Gastroesophageal sphincter (tissue), 3 donors: Measurements from ENCODE around the gene ROBO1.

ENCODE experiments used
- EP300 ChIP-seq: sonication (generic); formaldehyde crosslinking; IDR thresholded peaks from one replicate; pipeline ENCODE4 v1.6.1; 2017; ENCODE audit warnings: antibody characterized with exemption, mild to moderate bottlenecking
- POLR2A ChIP-seq, 2 donors: fragments of 450-650 bp; IDR thresholded peaks; one replicate each; pipeline ENCODE4 v1.6.1; 2017; ENCODE audit warnings: antibody characterized with exemption in 2 of 2, mild to moderate bottlenecking in 2 of 2, moderate library complexity in 1 of 2
- POLR2AphosphoS5 ChIP-seq: sonication (generic); formaldehyde crosslinking; IDR thresholded peaks from one replicate; pipeline ENCODE4 v1.6.1; 2017; ENCODE audit warnings: antibody characterized with exemption
- TF ChIP-seq, protein P1 (sequence below), 4 experiments: fragments of 200-600 bp in 2 of 4; fragments of 450-650 bp in 2 of 4; sonication (generic) in 1 of 4; IDR thresholded peaks; one replicate each; pipeline ENCODE4 v1.5.1; 2017 to 2019; ENCODE audit warnings: antibody characterized with exemption in 4 of 4, mild to moderate bottlenecking in 2 of 4, moderate library complexity in 2 of 4

DNA sequence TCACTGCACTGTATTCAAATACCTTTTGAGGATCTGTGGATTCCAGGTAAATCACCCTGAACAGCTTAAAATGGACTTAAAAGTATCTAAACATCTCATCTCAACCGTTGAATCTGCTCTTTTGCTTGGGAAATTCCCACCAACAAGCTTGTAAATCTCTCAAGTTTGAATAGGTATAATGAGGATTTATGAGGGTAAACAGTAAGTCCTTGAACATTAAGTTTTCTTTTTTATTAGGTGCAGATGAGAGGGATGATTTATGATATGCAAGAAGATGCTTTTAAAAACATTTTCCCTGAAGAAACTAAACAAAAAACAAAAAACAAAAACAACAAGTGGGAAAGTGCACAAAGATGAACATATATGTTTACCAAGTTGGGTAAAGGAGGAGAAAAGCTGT lies 290.6 kb downstream of the ROBO1 start:
- TF ChIP-seq POLR2A (IDR thresholded peaks at IDR 0.05): no peak
- TF ChIP-seq POLR2AphosphoS5: no peak
- TF ChIP-seq, protein P1, sequence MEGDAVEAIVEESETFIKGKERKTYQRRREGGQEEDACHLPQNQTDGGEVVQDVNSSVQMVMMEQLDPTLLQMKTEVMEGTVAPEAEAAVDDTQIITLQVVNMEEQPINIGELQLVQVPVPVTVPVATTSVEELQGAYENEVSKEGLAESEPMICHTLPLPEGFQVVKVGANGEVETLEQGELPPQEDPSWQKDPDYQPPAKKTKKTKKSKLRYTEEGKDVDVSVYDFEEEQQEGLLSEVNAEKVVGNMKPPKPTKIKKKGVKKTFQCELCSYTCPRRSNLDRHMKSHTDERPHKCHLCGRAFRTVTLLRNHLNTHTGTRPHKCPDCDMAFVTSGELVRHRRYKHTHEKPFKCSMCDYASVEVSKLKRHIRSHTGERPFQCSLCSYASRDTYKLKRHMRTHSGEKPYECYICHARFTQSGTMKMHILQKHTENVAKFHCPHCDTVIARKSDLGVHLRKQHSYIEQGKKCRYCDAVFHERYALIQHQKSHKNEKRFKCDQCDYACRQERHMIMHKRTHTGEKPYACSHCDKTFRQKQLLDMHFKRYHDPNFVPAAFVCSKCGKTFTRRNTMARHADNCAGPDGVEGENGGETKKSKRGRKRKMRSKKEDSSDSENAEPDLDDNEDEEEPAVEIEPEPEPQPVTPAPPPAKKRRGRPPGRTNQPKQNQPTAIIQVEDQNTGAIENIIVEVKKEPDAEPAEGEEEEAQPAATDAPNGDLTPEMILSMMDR (IDR thresholded peaks at IDR 0.05): no peak
- no peak for TF ChIP-seq EP300
